Thyroid gland (tissue), 4 donors: ENCODE data around the gene APP. TPM values are rescaled to one million over a fixed set of nuclear protein-coding genes. Genes with fewer than 3 reads are reported as not detected.

Experiments used
- DNase-seq, 2 donors: peaks; one replicate each; pipeline ENCODE4 v3.0.0-alpha.2; 2019
- H3K27ac ChIP-seq, 3 donors: fragments of 200-600 bp; sonication (generic); 1 replicate in 2 of 3; 2 replicates in 1 of 3; pipeline ENCODE4 v1.5.1; 2016 to 2019; ENCODE audit warnings: mild to moderate bottlenecking in 1 of 3, moderate library complexity in 1 of 3
- H3K27me3 ChIP-seq: fragments of 200-600 bp; sonication (generic); one replicate; pipeline ENCODE4 v1.5.1; 2019
- H3K36me3 ChIP-seq, 2 donors: fragments of 200-600 bp; sonication (generic); one replicate each; pipeline ENCODE4 v1.5.1; 2016 to 2019
- H3K4me1 ChIP-seq, 2 donors: fragments of 200-600 bp; sonication (generic); one replicate each; pipeline ENCODE4 v1.5.1; 2017 to 2019
- H3K4me3 ChIP-seq, 3 donors: fragments of 200-600 bp; sonication (generic); replicated peaks in 1 of 3; 1 replicate in 2 of 3; 2 replicates in 1 of 3; pipeline ENCODE4 v1.5.1; 2016; ENCODE audit warnings: mild to moderate bottlenecking in 1 of 3
- H3K9me3 ChIP-seq: fragments of 200-600 bp; sonication (generic); one replicate; pipeline ENCODE4 v1.5.1; 2017
- CTCF ChIP-seq, 6 experiments: fragments of 200-600 bp in 3 of 6; fragments of 450-650 bp in 3 of 6; sonication (generic) in 3 of 6; IDR thresholded peaks; one replicate each; pipeline ENCODE4 v1.5.1; 2016 to 2019; ENCODE audit warnings: antibody characterized with exemption in 6 of 6, mild to moderate bottlenecking in 2 of 6, inconsistent platforms in 1 of 6, moderate library complexity in 1 of 6
- POLR2A ChIP-seq, 2 donors: fragments of 450-650 bp; IDR thresholded peaks; one replicate each; pipeline ENCODE4 v1.6.1; 2017; ENCODE audit warnings: antibody characterized with exemption in 2 of 2, mild to moderate bottlenecking in 2 of 2, moderate library complexity in 1 of 2
- WGBS, 2 donors: methylation state at CpG; one replicate each; pipeline ENCODE4 v1.1.5; 2017; 5-methylcytosine and 5-hydroxymethylcytosine counted together
- intact Hi-C: fragments of 100-400 bp; cut with DNase I; formaldehyde crosslinking; loops from one replicate; pipeline ENCODE4 v1.15.1; 2023
- total RNA-seq, 4 donors: library from RNA; depleted of rRNA; stranded (reverse); fragments of >200 nt; gene quantifications; one replicate each; pipeline ENCODE4 v1.2.3, GENCODE V29; 2016

Gene APP
- total RNA-seq, 4 donors from 2014 or later = 513 to 716 (median 676) TPM

- H3K36me3 ChIP-seq = no peaks in the 10 kb centered on the region
- intact Hi-C loops = no loop called here
- H3K27me3 ChIP-seq = no peaks in the 10 kb centered on the region
- H3K27ac ChIP-seq = no peak overlapping the region
- no peak for DNase-seq
- no peaks in the 10 kb centered on the region for H3K9me3 ChIP-seq
- no peaks in the 10 kb centered on the region for H3K4me1 ChIP-seq
- no peak overlapping the region for H3K4me3 ChIP-seq
- WGBS, 2 donors = 96 to 100% methylated on average over 1 of the region's 1 CpG
- no peak for TF ChIP-seq POLR2A (IDR thresholded peaks at IDR 0.05)
- TF ChIP-seq CTCF (IDR thresholded peaks at IDR 0.05) = no peak
These were observed 320.3 kb downstream of the APP start for GRCh38 chr21:25850126-25850842.

GRCh38 chr21:25848309-25848708 is 322.3 kb downstream of the APP start:
- Histone ChIP-seq H3K9me3 (no peaks in the 10 kb centered on the region), H3K4me3 (no peak overlapping the region), H3K4me1 (no peaks in the 10 kb centered on the region), H3K36me3 (no peaks in the 10 kb centered on the region), H3K27ac (no peak overlapping the region), H3K27me3 (no peaks in the 10 kb centered on the region)
- TF ChIP-seq POLR2A (IDR thresholded peaks at IDR 0.05) (no peak), CTCF (IDR thresholded peaks at IDR 0.05) (no peak)
- no peak for DNase-seq
- 69 to 75% methylated on average over 2 of the region's 2 CpGs for WGBS, 2 donors
- intact Hi-C loops = no loop called here

GRCh38 chr21:25845729-25846256 is 324.8 kb downstream of the APP start:
- no peak for DNase-seq
- Histone ChIP-seq H3K9me3 (no peaks in the 10 kb centered on the region), H3K4me3 (no peak overlapping the region), H3K4me1 (no peaks in the 10 kb centered on the region), H3K36me3 (no peaks in the 10 kb centered on the region), H3K27me3 (no peaks in the 10 kb centered on the region), H3K27ac (no peak overlapping the region)
- TF ChIP-seq CTCF (IDR thresholded peaks at IDR 0.05) (no peak), POLR2A (IDR thresholded peaks at IDR 0.05) (no peak)
- intact Hi-C loops = no loop called here
- WGBS, 2 donors = 64 to 65% methylated on average over 5 of the region's 5 CpGs

GRCh38 chr21:25842925-25843324 is 327.6 kb downstream of the APP start:
- Histone ChIP-seq H3K4me3 (no peak overlapping the region), H3K9me3 (no peaks in the 10 kb centered on the region), H3K36me3 (no peaks in the 10 kb centered on the region), H3K27ac (no peak overlapping the region), H3K27me3 (no peaks in the 10 kb centered on the region), H3K4me1 (no peaks in the 10 kb centered on the region)
- no peak for TF ChIP-seq CTCF (IDR thresholded peaks at IDR 0.05)
- TF ChIP-seq POLR2A (IDR thresholded peaks at IDR 0.05) = no peak
- DNase-seq = no peak
- intact Hi-C loops = no loop called here
- 63 to 72% methylated on average over 3 of the region's 3 CpGs for WGBS, 2 donors

GRCh38 chr21:25838809-25839208 is 331.8 kb downstream of the APP start:
- Histone ChIP-seq H3K4me1 (peaks cover 0 to 14% of the 10 kb centered on the region in 2 donors), H3K36me3 (no peaks in the 10 kb centered on the region), H3K9me3 (no peaks in the 10 kb centered on the region), H3K27ac (no peak overlapping the region), H3K27me3 (no peaks in the 10 kb centered on the region), H3K4me3 (no peak overlapping the region)
- no peak for DNase-seq
- no peak for TF ChIP-seq POLR2A (IDR thresholded peaks at IDR 0.05)
- no peak for TF ChIP-seq CTCF (IDR thresholded peaks at IDR 0.05)
- intact Hi-C loops = no loop called here
- 87 to 93% methylated on average over 4 of the region's 4 CpGs for WGBS, 2 donors
